ENCODE measurements around the gene CDC73.

CDC73 gene

GRCh38 chr1:193121616-193122593, at the start of gene CDC73:
Gene CDC73, plus strand, starts transcription at chr1:193122031. Its CDS starts 170 bp downstream, at chr1:193122201.
- peak; percentile 98 for DNase-seq

GRCh38 chr1:193077991-193078390, 43.8 kb upstream of the CDC73 start:
- no peak for DNase-seq

GRCh38 chr1:193079187-193079586, 42.6 kb upstream of the CDC73 start:
- DNase-seq, result no peak

- DNase-seq, result no peak
Observed at GRCh38 chr1:193083365-193084088, 38.3 kb upstream of the CDC73 start.

- no peak for DNase-seq
Observed at GRCh38 chr1:193085263-193085662, 36.6 kb upstream of the CDC73 start.

- DNase-seq, result no peak
Observed at GRCh38 chr1:193086342-193086741, 35.5 kb upstream of the CDC73 start.

GRCh38 chr1:193087893-193088292, 33.9 kb upstream of the CDC73 start:
- DNase-seq, result no peak

- no peak for DNase-seq
Observed at GRCh38 chr1:193090865-193091264, 31.0 kb upstream of the CDC73 start.

GRCh38 chr1:193094112-193094511, 27.7 kb upstream of the CDC73 start:
- DNase-seq, result no peak

GRCh38 chr1:193102662-193103061, 19.2 kb upstream of the CDC73 start:
- no peak for DNase-seq

GRCh38 chr1:193103759-193104501, 17.9 kb upstream of the CDC73 start:
- DNase-seq, result no peak

GRCh38 chr1:193104502-193104906, 17.3 kb upstream of the CDC73 start:
- peak; percentile 59 for DNase-seq

- peak; percentile 93 for DNase-seq
Observed at GRCh38 chr1:193104907-193105820, 16.7 kb upstream of the CDC73 start, which contains the start of gene GLRX2. Gene GLRX2, minus strand, starts transcription at chr1:193105414. Its CDS starts 32 bp downstream, at chr1:193105382.

GRCh38 chr1:193105821-193106177, 16.0 kb upstream of the CDC73 start:
- DNase-seq, result no peak

- no peak for DNase-seq
Observed at GRCh38 chr1:193108471-193108870, 13.4 kb upstream of the CDC73 start.

GRCh38 chr1:193109619-193110018, 12.2 kb upstream of the CDC73 start:
- DNase-seq, result no peak

GRCh38 chr1:193110246-193110645, 11.6 kb upstream of the CDC73 start:
- no peak for DNase-seq

GRCh38 chr1:193110864-193111263, 11.0 kb upstream of the CDC73 start:
- no peak for DNase-seq

- no peak for DNase-seq
Observed at GRCh38 chr1:193111641-193112090, 10.2 kb upstream of the CDC73 start.

GRCh38 chr1:193113258-193113991, 8.4 kb upstream of the CDC73 start:
- no peak for DNase-seq

- DNase-seq, result no peak
Observed at GRCh38 chr1:193113992-193114332, 7.9 kb upstream of the CDC73 start.

Measured in right hindlimb (tissue), 1 donor.